GM20000 (cell line): ENCODE results near the gene GAS2.

Experiments
- DNase-seq: peaks from one replicate; pipeline ENCODE4 v3.0.0; 2012; ENCODE audit warnings: low spot score
- TF ChIP-seq, protein P1 (sequence below): IDR thresholded peaks from 2 replicates; pipeline ENCODE4 v1.5.1; 2012; ENCODE audit warnings: mild to moderate bottlenecking, control low read depth; ENCODE audit errors: extremely low read depth, missing control alignments

The GAS2 gene

DNA sequence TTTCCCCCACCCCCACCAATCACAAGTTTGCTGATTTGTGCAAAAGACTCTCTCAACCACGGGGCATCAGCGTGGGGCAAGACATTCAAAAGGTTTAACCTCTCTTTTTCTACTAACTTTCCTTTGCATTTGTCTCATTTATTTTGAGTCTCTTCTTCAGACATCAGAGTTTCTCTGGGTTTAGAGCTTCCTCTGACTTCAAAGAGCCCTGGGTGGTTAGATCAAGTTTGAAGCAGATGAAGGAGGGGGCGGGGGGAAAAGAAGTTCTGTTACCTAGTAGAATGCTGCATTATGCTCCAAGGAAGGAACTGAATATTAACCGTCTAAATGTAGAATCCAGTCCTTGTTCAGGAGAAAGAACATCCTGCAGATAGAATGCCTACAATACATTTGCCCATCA, 24.5 kb downstream of the GAS2 start:
- TF ChIP-seq, protein P1, sequence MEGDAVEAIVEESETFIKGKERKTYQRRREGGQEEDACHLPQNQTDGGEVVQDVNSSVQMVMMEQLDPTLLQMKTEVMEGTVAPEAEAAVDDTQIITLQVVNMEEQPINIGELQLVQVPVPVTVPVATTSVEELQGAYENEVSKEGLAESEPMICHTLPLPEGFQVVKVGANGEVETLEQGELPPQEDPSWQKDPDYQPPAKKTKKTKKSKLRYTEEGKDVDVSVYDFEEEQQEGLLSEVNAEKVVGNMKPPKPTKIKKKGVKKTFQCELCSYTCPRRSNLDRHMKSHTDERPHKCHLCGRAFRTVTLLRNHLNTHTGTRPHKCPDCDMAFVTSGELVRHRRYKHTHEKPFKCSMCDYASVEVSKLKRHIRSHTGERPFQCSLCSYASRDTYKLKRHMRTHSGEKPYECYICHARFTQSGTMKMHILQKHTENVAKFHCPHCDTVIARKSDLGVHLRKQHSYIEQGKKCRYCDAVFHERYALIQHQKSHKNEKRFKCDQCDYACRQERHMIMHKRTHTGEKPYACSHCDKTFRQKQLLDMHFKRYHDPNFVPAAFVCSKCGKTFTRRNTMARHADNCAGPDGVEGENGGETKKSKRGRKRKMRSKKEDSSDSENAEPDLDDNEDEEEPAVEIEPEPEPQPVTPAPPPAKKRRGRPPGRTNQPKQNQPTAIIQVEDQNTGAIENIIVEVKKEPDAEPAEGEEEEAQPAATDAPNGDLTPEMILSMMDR, result no peak
- DNase-seq, result no peak

DNA sequence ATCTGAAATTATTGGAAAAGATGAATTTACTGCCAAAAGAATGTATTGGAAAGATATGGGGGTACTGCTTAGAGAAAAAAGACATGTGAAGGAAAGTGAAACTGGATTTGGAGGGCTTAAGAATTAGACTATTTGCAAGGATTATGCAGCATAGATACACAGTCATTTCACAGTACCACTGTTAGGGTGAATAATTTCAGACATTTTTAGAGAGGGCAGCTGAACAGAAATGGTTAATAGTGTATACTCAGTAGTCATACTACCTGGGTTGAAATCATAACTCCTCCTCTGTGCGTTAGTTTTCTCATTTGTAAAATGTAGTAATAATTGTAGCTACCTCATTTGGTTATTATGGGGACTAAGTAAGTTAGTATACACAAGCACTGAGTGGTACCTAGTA, 33.0 kb downstream of the GAS2 start:
- no peak for DNase-seq
- TF ChIP-seq, protein P1, result no peak

DNA sequence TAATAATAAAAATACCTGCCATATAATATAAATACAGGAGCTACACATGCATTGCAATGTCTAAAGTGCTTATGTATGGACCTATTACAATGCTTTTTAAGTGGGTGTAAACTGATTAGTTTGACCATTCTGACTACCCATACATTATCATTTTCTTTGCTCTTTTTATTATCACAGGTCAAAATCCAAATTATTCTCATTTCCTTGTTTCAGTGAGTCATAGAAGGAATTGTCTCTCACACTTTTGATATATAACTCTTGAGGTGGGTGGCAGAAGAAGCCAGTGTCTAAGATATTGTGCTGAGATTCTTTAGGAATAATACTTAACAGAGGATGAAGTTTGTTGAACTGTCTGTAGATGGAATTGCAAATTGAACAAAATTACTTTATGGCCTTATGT, 35.6 kb downstream of the GAS2 start:
- DNase-seq, result no peak
- TF ChIP-seq, protein P1, result no peak

DNA sequence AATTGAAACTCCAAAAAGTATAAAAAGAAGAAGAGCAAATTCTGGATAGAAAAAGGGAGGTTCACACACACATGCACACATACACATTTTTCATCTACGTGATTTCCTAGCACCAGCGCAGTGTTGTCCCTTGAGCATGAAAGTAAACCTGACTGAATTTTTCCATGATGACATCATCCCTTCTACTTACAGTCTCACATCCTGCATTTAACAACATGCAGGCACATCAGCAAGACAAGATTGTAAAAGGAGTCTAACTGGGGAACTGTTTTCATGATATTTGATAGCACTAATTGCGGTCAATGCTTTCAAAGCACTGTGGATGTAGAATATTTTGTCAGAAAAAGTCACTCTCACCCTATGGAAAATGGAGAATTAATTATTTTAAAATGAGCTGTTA, 36.6 kb downstream of the GAS2 start:
- DNase-seq, result peak; percentile 5
- TF ChIP-seq, protein P1, result no peak

DNA sequence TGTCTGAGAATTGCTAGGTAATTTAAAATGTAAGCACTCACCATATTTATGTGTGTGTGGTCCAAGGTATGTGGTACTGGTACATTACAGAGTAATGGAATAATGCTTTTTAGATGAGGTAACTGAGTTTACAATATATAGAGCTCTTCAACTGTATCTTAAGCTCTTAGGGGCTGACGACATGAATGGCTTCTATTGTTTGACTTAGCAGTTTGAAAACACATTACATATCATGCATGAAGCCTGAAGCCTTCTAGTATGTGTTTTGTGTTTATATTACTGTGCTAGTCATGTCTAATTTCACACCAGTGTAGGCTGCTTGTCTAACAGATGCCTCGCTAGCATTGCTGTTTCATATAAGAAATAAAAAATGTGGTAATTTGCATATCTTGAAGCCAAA, 37.2 kb downstream of the GAS2 start:
- TF ChIP-seq, protein P1, result no peak

DNA sequence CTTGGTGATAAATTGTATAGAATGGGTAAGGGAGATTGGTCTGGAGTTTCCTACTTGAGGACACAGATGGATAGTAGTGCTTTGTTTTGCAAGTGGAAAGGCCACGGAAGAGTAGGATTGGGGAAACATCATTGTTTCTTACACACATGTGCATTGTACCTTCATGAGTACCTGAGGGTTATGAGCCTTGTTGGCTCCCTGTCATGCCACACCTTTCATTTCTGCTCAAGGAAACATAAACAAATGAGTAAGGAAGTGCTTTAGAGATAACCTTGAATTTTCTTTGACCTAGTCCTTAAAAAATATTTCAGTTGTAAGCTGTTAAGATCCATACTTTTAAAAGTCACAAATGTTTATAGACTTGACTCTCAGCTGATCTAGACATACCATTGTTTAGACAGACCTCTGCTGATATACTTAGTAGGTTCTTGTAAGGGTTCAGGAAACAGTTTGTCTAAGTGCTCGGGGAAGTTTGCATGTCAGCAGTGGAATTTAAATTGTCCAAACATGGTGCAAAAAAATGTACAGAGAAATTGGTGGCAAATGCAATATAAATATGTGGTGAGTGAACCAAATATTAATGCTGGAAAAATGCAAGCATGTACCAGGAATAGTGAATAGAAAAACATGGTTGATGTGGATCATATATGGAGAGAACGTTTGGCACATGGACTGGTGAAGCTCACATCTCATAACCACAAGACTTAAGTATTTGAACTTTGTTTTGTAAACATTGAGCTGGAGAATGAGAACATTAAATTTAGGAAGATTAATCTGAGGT, 40.9 kb downstream of the GAS2 start:
- TF ChIP-seq, protein P1, result no peak
- DNase-seq, result no peak

More for the DNA sequence above, 37.2 kb downstream of the GAS2 start:
- no peak for DNase-seq

DNA sequence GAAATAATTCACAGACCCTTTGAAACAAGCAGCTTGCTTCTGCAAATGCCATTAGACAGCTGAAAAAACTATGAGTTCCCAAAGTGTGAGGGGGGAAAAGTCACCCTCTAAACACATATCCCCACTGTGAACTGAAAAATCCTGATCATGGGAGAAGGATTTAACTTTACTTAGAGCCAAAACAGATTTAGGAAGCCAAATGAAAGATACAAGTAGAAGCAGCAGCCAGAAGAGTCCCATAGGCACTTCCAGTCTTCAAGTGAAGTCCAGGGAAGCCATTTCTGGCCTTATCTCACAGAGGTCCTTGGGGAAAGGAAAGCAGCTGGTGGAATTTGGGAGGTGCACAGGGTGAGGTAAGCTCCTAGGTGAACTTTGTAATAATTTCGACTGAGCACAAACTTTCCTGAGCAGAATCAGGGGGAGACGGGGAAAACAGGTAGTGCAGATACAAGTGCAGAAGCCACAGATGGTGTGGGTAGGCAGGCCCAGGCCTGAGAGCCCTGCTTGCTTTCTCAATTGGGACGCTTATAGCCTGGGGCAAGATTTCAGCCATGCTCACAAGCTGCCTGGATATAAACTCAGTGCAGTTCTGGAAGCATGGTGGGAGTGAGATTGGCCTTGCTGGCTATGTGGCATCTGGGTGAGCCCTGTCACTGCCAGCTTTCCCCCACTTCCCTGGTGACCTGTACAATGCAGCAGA, 44.8 kb downstream of the GAS2 start:
- no peak for DNase-seq
- TF ChIP-seq, protein P1, result no peak
